T follicular helper cell (primary cell): ENCODE data around the gene SORCS1.

ENCODE experiments used
- DNase-seq: peaks from one replicate; pipeline ENCODE4 v3.0.0-alpha.2; 2020; ENCODE audit warnings: low read depth

The SORCS1 gene

DNA sequence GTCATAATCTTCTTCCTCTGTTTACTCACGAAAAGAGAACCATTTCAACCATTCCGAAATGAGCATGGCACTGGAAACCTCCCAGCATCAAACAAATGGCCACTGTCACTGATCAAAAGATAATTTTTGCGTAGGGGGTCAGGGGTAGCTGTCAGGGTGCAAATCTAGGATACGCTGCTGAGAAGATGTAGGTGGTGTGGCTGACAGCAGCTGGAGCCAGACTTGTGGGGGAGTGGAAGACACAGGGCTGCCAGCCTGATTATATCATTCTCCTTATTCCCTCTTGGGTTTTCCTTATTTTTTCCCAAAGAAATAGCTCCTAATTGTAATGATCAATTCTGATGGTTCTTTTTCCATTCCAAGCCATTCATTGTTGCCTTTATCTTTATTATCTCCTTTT, 266.1 kb downstream of the SORCS1 start:
- no peak for DNase-seq

DNA sequence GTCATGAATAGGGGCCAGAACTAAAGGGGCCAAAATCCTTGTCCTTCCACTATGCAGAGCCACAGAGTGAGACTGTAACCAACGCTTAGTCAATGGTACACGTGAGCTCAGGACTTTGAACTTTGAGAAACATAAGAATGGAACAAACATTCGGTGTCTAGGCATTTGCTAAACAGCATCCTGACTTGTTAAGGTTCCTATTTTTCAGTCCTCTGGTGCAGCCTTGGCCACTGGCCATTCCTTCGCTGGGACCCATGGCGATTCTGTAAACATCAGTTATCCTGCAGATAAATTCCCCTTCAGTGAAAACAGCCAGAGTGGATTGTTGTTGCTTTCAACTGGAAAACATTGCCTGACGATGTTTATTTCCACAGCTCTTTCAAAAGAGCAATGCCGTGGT, 266.8 kb downstream of the SORCS1 start:
- no peak for DNase-seq

DNA sequence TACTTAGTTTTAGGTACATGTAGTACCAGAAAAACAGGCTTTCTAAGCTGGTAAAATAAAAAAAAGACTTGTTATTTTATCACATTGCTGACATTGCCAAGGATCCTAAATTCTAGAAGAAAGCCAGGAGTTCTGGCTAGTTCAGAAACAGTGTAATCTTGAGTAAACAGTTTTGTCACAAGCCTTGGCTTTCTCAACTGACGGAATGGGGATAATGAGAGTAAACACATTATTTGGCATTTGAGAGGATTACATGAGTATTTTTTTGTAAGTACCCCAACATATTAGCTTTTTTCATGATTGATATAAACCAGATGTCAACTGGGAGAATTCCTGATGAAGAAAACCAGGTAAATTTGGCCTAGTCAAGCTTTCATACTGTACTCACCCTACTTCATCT, 269.8 kb downstream of the SORCS1 start:
- no peak for DNase-seq

GRCh38 chr10:106877574-106877973, 286.9 kb downstream of the SORCS1 start:
- no peak for DNase-seq

GRCh38 chr10:106874604-106874889, 290.0 kb downstream of the SORCS1 start:
- no peak for DNase-seq

GRCh38 chr10:106873770-106874603, 290.5 kb downstream of the SORCS1 start:
- DNase-seq = no peak

GRCh38 chr10:106872176-106872575, 292.3 kb downstream of the SORCS1 start:
- no peak for DNase-seq

- DNase-seq = no peak
Observed at GRCh38 chr10:106866244-106866845, 298.2 kb downstream of the SORCS1 start.

DNA sequence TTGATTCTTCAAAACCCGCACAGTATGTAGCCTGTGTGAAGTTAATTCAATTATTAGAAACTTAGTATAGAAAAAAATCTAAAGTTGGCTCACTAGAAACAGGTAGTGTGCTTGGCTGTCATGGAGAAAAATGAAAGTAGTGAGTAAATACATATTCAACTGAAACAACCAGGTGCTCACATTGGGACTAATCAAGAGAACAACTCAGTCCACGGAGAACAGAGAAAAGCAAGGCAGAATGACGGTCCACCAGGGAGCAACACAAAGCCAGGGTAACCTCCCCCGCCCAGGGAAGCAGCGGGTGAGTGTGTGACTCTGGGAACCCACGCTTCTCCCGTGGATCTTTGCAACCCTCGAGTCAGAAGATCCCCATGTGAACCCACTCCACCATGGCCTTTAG, 300.5 kb downstream of the SORCS1 start:
- DNase-seq = no peak

- no peak for DNase-seq
Observed at GRCh38 chr10:106863549-106863948, 301.0 kb downstream of the SORCS1 start.

DNA sequence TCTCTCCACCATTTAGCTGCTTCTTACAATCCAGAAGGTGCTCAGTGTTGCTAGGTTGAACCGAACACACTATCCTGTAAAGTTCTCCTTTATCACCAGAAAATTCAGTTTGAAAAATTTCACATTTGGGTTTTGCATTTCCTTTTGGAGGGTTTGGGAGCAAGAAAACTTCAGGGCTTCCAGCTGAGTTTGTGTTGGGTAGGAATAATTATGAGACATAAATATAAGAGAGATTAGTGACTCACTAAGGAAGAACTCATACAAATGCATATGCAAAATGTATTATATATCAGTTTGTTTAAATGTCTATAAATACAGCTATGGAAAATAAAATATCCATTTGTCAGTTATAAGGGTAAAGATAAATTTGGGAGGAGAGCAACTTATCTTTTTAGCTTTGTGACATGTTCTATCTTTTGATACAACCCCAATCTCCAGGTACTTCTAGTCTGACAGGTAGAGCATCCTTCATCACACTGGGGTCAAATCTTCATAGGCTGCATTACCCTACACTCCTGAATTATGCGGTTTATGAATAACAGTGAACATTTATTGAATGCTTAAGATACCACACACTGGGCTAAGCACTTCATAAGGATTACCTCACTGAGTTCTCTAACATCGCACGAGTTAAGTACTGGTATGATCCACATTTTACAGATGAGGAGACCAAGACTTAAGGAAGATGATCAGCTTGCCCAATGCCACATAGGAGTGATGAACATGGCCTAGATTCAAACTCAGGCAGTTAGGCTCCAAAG, 304.4 kb downstream of the SORCS1 start:
- no peak for DNase-seq

- no peak for DNase-seq
Observed at GRCh38 chr10:106857728-106858127, 306.8 kb downstream of the SORCS1 start.

GRCh38 chr10:106857213-106857612, 307.3 kb downstream of the SORCS1 start:
- no peak for DNase-seq

GRCh38 chr10:106836933-106837663, 327.4 kb downstream of the SORCS1 start:
- DNase-seq = no peak

GRCh38 chr10:106832846-106833245, 331.7 kb downstream of the SORCS1 start:
- DNase-seq = no peak

DNA sequence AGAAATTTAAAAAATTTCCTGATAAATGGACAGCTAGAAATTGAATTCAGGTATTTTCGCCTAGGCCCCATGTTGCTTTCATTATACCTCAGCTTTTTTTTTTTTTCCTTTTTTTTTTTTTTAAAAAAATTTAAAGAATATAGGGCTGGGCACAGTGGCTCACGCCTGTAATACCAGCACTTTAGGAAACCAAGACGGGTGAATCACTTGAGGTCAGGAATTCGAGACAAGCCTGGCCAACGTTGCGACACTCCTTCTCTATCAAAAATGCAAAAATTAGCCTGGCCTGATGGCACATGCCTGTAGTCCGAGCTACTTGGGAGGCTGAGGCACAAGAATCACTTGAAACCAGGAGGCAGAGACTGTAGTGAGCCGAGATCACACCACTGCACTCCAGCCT, 334.0 kb downstream of the SORCS1 start:
- no peak for DNase-seq

GRCh38 chr10:106830006-106830405, 334.5 kb downstream of the SORCS1 start:
- DNase-seq = no peak

DNA sequence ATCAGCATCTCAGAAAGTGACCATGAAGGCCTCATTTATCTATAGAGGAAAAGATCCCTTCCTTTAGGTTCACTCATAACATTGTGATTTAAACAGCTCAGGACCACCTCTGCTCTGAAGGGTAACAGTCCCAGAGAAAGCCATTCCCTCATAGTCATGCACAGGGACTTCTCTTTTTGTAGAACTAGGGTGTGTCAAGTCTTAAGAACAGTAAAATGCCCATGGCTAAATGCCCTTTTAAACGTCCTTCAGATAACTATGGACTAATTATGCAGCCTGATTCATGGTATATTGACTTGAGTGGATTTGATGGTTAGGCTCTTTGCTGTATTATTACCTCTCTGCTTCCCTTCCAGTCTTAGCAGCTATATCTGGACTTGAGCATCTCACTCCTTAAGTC, 337.8 kb downstream of the SORCS1 start:
- DNase-seq = no peak

- no peak for DNase-seq
Observed at GRCh38 chr10:106825576-106826364, 338.7 kb downstream of the SORCS1 start.

- no peak for DNase-seq
Observed at GRCh38 chr10:106820579-106820978, 343.9 kb downstream of the SORCS1 start.

GRCh38 chr10:106819490-106819889, 345.0 kb downstream of the SORCS1 start:
- no peak for DNase-seq
